CD4-positive, alpha-beta T cell treated with Interleukin-15 for 4 hours (primary cell): ENCODE results near the gene GON7.
"Not testable (repeated sequence)": the region's sequence is repeated elsewhere in the genome, so short reads cannot be mapped to it uniquely, and the experiment has no call there.

ENCODE experiments used
- DNase-seq: peaks from one replicate; pipeline ENCODE4 v3.0.0-alpha.2; 2020; ENCODE audit warnings: low spot score

The GON7 gene, protein sequence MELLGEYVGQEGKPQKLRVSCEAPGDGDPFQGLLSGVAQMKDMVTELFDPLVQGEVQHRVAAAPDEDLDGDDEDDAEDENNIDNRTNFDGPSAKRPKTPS

DNA sequence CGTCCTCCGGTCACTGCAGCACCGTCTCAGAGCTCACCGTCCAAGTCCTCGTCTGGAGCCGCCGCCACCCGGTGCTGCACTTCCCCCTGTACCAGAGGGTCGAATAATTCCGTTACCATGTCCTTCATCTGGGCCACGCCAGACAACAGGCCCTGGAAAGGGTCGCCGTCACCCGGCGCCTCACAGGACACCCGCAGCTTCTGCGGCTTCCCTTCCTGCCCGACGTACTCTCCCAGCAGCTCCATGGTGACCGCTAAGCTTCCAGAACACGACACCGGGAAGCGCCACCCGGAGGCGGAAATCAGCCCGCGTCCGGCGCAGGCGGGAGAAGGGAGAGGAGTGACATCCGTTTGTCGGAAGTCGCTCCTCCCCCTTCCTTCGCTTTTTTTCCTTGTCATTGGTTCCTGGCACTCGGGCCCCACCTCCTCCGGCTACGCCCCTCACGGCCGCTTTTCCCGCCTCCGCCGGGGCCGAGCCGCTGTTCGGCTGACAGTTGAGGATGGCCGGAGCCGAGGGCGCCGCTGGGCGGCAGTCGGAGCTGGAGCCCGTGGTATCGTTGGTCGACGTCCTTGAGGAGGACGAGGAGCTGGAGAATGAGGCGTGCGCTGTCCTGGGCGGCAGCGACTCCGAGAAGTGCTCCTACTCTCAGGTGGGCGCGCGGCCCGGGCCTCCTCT lies at the start of gene GON7, which contains the start of gene UBR7:
Gene GON7, minus strand, starts transcription at position 273 of the 675 bp plus-strand sequence. Its CDS starts 28 bp downstream, at position 245.
Gene UBR7, plus strand, starts transcription at position 464 of the 675 bp plus-strand sequence. Its CDS starts 36 bp downstream, at position 500.
- peak; percentile 84 for DNase-seq

GRCh38 chr14:93249128-93249831 lies 42.4 kb upstream of the GON7 start:
- DNase-seq, result no peak

GRCh38 chr14:93246534-93246933 lies 39.7 kb upstream of the GON7 start:
- DNase-seq, result no peak

GRCh38 chr14:93245764-93246420 lies 39.0 kb upstream of the GON7 start:
- DNase-seq, result no peak

GRCh38 chr14:93240678-93241000 lies 33.8 kb upstream of the GON7 start:
- DNase-seq, result no peak

- DNase-seq, result no peak
Observed at GRCh38 chr14:93239869-93240677, 33.2 kb upstream of the GON7 start.

DNA sequence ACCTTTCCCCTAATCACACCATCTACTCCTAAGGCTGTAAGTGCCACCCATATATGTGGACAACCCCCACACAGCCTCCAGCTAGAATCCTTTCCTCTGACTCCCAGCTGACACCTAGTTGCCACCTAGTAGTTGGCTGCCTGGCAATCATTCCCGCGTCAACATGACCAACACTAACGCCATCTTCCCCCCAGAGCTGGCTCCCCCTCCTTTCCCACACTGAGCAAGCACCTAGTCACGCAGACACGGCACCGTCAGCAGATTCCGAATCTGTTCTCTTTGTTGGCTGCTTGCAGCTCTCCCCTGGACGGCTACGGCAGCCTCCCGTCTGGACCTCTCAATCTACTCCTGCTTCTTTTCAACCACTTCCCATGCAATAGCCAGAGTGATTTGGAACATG lies 27.9 kb upstream of the GON7 start:
- DNase-seq, result no peak

GRCh38 chr14:93233078-93233477 lies 26.2 kb upstream of the GON7 start:
- not testable (repeated sequence) for DNase-seq

- DNase-seq, result no peak
Observed at GRCh38 chr14:93232159-93232558, 25.3 kb upstream of the GON7 start.

- DNase-seq, result no peak
Observed at GRCh38 chr14:93231129-93231979, 24.5 kb upstream of the GON7 start.

- no peak for DNase-seq
Observed at GRCh38 chr14:93230539-93230938, 23.7 kb upstream of the GON7 start.

- no peak for DNase-seq
Observed at GRCh38 chr14:93228550-93228949, 21.7 kb upstream of the GON7 start.

- no peak for DNase-seq
Observed at GRCh38 chr14:93223565-93223964, 16.7 kb upstream of the GON7 start.

GRCh38 chr14:93220509-93220908 lies 13.6 kb upstream of the GON7 start:
- no peak for DNase-seq

DNA sequence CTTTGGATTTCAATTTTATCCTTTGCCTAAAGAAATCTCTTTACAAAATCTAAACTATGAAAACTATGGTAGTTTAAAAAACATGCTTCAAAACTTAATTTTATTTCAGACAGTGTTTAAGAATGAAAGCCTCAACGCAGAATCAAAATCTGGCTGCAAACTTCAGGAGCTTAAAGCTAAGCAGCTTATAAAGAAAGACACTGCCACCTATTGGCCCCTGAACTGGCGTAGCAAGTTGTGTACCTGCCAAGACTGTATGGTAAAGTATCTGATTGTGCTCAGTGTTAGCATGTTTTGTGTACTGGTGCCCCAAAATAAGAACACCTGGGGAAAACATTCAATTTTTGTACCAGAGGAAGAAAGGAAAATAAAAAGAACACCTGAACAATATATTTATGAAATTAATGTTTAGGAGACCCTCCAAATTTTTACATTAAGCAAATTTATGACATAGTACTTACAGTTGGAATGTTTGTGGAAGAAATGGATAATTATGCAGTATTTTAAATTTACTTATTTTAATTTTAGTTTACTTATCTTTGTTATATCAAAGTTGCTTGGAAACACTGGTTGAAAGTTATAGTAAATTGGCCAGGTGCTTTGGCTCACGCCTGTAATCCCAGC lies 12.3 kb upstream of the GON7 start:
- DNase-seq, result peak; percentile 56

GRCh38 chr14:93214598-93214997 lies 7.7 kb upstream of the GON7 start:
- no peak for DNase-seq

- DNase-seq, result no peak
Observed at GRCh38 chr14:93212432-93212831, 5.6 kb upstream of the GON7 start.

DNA sequence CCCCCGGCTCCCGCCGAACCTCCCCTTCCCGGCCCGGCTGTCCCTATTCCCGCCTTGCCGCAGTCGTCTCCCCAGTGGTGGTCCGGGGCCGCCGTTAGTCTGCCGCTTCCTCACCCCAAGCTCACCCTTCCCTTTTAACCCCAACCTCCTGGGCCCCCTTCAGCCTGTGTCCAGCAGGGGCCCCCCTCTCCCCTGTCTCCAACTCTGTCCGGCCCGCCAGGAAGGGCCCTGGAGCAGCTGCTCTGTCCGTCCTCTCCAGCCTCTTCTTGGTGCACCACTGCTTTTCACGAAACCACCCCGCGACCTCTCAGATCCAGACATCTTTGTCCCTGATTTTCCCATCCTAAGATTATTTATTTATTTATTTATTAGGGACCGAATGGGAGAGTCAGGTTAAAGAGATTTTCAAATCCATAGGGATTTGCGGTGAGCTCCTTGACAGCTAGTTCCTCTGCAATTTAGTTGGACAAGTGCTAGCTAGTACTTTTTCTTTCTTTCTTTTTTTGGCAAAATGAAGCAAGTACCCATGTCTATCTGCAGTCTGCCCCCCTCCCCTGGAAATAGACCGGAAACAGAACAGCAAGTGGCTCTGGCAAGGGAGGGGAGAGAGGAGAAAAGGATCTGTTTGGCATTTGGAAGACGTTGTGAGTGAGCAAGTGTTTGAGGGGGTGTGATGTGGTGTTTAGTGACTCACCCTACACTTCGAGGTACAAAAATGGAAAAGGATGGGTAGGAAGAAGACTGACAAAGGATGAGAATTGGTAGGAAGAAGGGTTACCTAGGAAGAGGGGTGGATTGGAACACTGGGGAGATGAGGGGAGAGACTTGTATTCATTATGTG lies 823 bp upstream of the GON7 start:
- DNase-seq, result peak; percentile 14

DNA sequence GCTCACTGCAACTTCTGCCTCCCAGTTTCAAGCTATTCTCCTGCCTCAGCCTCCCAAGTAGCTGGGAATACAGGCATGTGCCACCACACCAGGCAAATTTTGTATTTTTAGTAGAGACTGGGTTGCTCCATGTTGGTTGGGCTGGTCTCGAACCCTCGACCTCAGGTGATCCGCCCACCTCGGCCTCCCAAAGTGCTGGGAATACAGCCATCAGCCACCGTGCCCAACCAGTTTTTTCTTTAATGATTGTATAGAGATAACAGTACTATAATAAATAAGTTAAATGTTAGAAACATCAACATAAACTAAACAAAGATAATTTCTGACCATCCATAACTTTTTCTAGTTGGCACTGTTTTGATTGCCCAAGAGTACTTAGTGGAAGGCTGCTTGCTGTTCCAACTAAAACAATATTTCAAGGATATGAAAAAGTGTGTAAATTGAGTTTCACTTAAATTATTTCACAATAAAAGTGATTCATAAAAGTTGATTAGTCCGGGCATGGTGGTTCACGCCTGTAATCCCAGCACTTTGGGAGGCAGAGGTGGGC lies 5.6 kb downstream of the GON7 start:
- no peak for DNase-seq
